Uterus (tissue), 4 donors: Measurements from ENCODE around the gene ZBTB46. TPM values are rescaled to one million over a fixed set of nuclear protein-coding genes. Genes with fewer than 3 reads are reported as not detected.

Experiments
- DNase-seq, 2 donors: peaks; one replicate each; pipeline ENCODE4 v3.0.0-alpha.2; 2019 to 2020
- H3K27ac ChIP-seq, 2 donors: fragments of 200-600 bp; sonication (generic); 1 replicate in 1 of 2; 2 replicates in 1 of 2; pipeline ENCODE4 v1.5.1; 2016 to 2018
- H3K27me3 ChIP-seq, 2 donors: fragments of 200-600 bp; sonication (generic); one replicate each; pipeline ENCODE4 v1.5.1; 2018 to 2019; ENCODE audit warnings: control low read depth in 1 of 2
- H3K36me3 ChIP-seq, 2 donors: fragments of 200-600 bp; sonication (generic); one replicate each; pipeline ENCODE4 v1.5.1; 2019; ENCODE audit warnings: control low read depth in 1 of 2
- H3K4me1 ChIP-seq, 2 donors: fragments of 200-600 bp; sonication (generic); one replicate each; pipeline ENCODE4 v1.5.1; 2018 to 2019; ENCODE audit warnings: control low read depth in 1 of 2
- H3K4me3 ChIP-seq, 2 donors: fragments of 200-600 bp; sonication (generic); 1 replicate in 1 of 2; 2 replicates in 1 of 2; pipeline ENCODE4 v1.5.1; 2018 to 2019; ENCODE audit warnings: mild to moderate bottlenecking in 1 of 2
- H3K9me3 ChIP-seq, 2 donors: fragments of 200-600 bp; sonication (generic); one replicate each; pipeline ENCODE4 v1.5.1; 2019; ENCODE audit warnings: control low read depth in 1 of 2
- POLR2A ChIP-seq, 2 donors: fragments of 450-650 bp; IDR thresholded peaks; one replicate each; pipeline ENCODE4 v1.6.1; 2016; ENCODE audit warnings: antibody characterized with exemption in 2 of 2, mild to moderate bottlenecking in 1 of 2, moderate library complexity in 1 of 2
- intact Hi-C: fragments of 100-400 bp; cut with DNase I; formaldehyde crosslinking; loops from one replicate; pipeline ENCODE4 v1.15.1; 2023; ENCODE audit warnings: low total_unique reads
- total RNA-seq, 4 donors: library from RNA; depleted of rRNA in 3 of 4; stranded (reverse); fragments of >200 nt in 3 of 4; gene quantifications; one replicate each; pipeline versions ENCODE4 v1.1.0 to v1.2.4, GENCODE V29; 2014 to 2023
- TF ChIP-seq, protein P1 (sequence below), 4 experiments: fragments of 200-600 bp in 2 of 4; fragments of 450-650 bp in 2 of 4; sonication (generic) in 2 of 4; IDR thresholded peaks; one replicate each; pipeline ENCODE4 v1.5.1; 2016 to 2019; ENCODE audit warnings: antibody characterized with exemption in 4 of 4, mild to moderate bottlenecking in 2 of 4, moderate library complexity in 1 of 4
- donor health status: DM: yes; HTN: yes; CAD: no.

The ZBTB46 gene
- total RNA-seq, 4 donors from 2014 or later = 5.0 to 62.8 (median 38.8) TPM

GRCh38 chr20:63810730-63811490, 20.2 kb downstream of the ZBTB46 start:
- Histone ChIP-seq H3K4me1 (no peaks in the 10 kb centered on the region), H3K4me3 (no peak overlapping the region), H3K27ac (peak overlapping the region in 1 of 2 donors; percentile 20), H3K36me3 (no peaks in the 10 kb centered on the region), H3K9me3 (no peaks in the 10 kb centered on the region), H3K27me3 (no peaks in the 10 kb centered on the region)
- TF ChIP-seq POLR2A (IDR thresholded peaks at IDR 0.05) = no peak
- TF ChIP-seq, protein P1, sequence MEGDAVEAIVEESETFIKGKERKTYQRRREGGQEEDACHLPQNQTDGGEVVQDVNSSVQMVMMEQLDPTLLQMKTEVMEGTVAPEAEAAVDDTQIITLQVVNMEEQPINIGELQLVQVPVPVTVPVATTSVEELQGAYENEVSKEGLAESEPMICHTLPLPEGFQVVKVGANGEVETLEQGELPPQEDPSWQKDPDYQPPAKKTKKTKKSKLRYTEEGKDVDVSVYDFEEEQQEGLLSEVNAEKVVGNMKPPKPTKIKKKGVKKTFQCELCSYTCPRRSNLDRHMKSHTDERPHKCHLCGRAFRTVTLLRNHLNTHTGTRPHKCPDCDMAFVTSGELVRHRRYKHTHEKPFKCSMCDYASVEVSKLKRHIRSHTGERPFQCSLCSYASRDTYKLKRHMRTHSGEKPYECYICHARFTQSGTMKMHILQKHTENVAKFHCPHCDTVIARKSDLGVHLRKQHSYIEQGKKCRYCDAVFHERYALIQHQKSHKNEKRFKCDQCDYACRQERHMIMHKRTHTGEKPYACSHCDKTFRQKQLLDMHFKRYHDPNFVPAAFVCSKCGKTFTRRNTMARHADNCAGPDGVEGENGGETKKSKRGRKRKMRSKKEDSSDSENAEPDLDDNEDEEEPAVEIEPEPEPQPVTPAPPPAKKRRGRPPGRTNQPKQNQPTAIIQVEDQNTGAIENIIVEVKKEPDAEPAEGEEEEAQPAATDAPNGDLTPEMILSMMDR (IDR thresholded peaks at IDR 0.05) = no peak
- no peak for DNase-seq
- intact Hi-C loops = no loop called here

DNA sequence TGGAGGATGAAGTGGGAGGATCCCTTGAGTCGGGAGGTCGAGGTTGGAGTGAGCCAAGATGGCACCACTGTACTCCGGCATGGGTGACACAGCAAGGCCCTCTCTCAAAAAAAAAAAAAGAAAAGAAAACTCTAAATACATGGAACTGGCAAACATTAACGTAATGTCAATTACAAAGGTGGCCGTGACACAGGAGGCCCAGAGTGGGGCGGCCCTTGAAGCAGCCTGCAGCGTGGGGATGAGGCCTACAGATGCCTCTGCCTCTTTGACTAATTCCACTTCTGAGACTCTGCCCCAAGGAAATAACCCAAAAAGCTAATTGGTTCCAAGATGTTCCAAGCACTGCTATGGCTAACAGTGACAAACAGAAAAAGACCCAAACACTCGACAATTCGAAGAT, 21.2 kb downstream of the ZBTB46 start:
- TF ChIP-seq, protein P1 (IDR thresholded peaks at IDR 0.05) = no peak
- TF ChIP-seq POLR2A (IDR thresholded peaks at IDR 0.05) = no peak
- H3K36me3 ChIP-seq = no peaks in the 10 kb centered on the region
- H3K4me1 ChIP-seq = no peaks in the 10 kb centered on the region
- no peaks in the 10 kb centered on the region for H3K9me3 ChIP-seq
- intact Hi-C loops = no loop called here
- no peak overlapping the region for H3K27ac ChIP-seq
- no peak overlapping the region for H3K4me3 ChIP-seq
- H3K27me3 ChIP-seq = no peaks in the 10 kb centered on the region
- no peak for DNase-seq

GRCh38 chr20:63808964-63809674, 21.9 kb downstream of the ZBTB46 start:
- no peak for DNase-seq
- Histone ChIP-seq H3K27ac (no peak overlapping the region), H3K27me3 (no peaks in the 10 kb centered on the region), H3K36me3 (no peaks in the 10 kb centered on the region), H3K9me3 (no peaks in the 10 kb centered on the region), H3K4me1 (no peaks in the 10 kb centered on the region), H3K4me3 (no peak overlapping the region)
- intact Hi-C loops = no loop called here
- no peak for TF ChIP-seq POLR2A (IDR thresholded peaks at IDR 0.05)
- TF ChIP-seq, protein P1 (IDR thresholded peaks at IDR 0.05) = no peak

GRCh38 chr20:63808145-63808724, 22.8 kb downstream of the ZBTB46 start:
- no peak overlapping the region for H3K4me3 ChIP-seq
- no peak overlapping the region for H3K27ac ChIP-seq
- H3K27me3 ChIP-seq = no peaks in the 10 kb centered on the region
- H3K36me3 ChIP-seq = no peaks in the 10 kb centered on the region
- H3K9me3 ChIP-seq = no peaks in the 10 kb centered on the region
- intact Hi-C loops = no loop called here
- TF ChIP-seq, protein P1 (IDR thresholded peaks at IDR 0.05) = no peak
- no peak for TF ChIP-seq POLR2A (IDR thresholded peaks at IDR 0.05)
- DNase-seq = no peak
- H3K4me1 ChIP-seq = no peaks in the 10 kb centered on the region

GRCh38 chr20:63807654-63808053, 23.4 kb downstream of the ZBTB46 start:
- no peaks in the 10 kb centered on the region for H3K4me1 ChIP-seq
- H3K27me3 ChIP-seq = no peaks in the 10 kb centered on the region
- H3K4me3 ChIP-seq = no peak overlapping the region
- no peaks in the 10 kb centered on the region for H3K9me3 ChIP-seq
- no peak for DNase-seq
- TF ChIP-seq, protein P1 (IDR thresholded peaks at IDR 0.05) = no peak
- TF ChIP-seq POLR2A (IDR thresholded peaks at IDR 0.05) = no peak
- H3K36me3 ChIP-seq = no peaks in the 10 kb centered on the region
- H3K27ac ChIP-seq = no peak overlapping the region
- intact Hi-C loops = no loop called here
